KMS-11 (cell line): ENCODE results near the gene GNAZ.
A peak's percentile ranks its signal among the peaks of the same experiment; 100 is the strongest.

Experiments
- H2AFZ ChIP-seq: fragments of 200-600 bp; sonication (generic); 2 replicates; pipeline ENCODE4 v1.6.1; 2016; ENCODE audit warnings: antibody characterized with exemption, mixed run types, low read depth
- H3K27ac ChIP-seq: fragments of 200-600 bp; sonication (generic); 2 replicates; pipeline ENCODE4 v1.6.1; 2016; ENCODE audit warnings: mild to moderate bottlenecking, mixed run types
- H3K27me3 ChIP-seq: fragments of 200-600 bp; sonication (generic); 2 replicates; pipeline ENCODE4 v1.6.1; 2017; ENCODE audit warnings: mild to moderate bottlenecking, low read depth, mixed run types, moderate library complexity; ENCODE audit not compliant: insufficient read depth
- H3K36me3 ChIP-seq: fragments of 200-600 bp; sonication (generic); 2 replicates; pipeline ENCODE4 v1.6.1; 2017; ENCODE audit warnings: mild to moderate bottlenecking, mixed run types; ENCODE audit not compliant: insufficient read depth
- H3K4me1 ChIP-seq: fragments of 200-600 bp; sonication (generic); 2 replicates; pipeline ENCODE4 v1.6.1; 2016; ENCODE audit warnings: mild to moderate bottlenecking, low read depth, mixed run types; ENCODE audit not compliant: poor library complexity, severe bottlenecking
- H3K4me2 ChIP-seq: fragments of 200-600 bp; sonication (generic); 2 replicates; pipeline ENCODE4 v1.7.0; 2016; ENCODE audit warnings: mild to moderate bottlenecking, mixed run types
- H3K4me3 ChIP-seq: fragments of 200-600 bp; sonication (generic); IDR thresholded peaks from 2 replicates; pipeline ENCODE4 v1.6.1; 2017; ENCODE audit warnings: low read depth, low read length, mixed read lengths; ENCODE audit not compliant: insufficient read depth
- H3K79me2 ChIP-seq: fragments of 200-600 bp; sonication (generic); 2 replicates; pipeline ENCODE4 v1.6.1; 2016; ENCODE audit warnings: low read depth, mixed run types; ENCODE audit not compliant: insufficient read depth
- H3K9ac ChIP-seq: fragments of 200-600 bp; sonication (generic); 2 replicates; pipeline ENCODE4 v1.6.1; 2016; ENCODE audit warnings: mild to moderate bottlenecking, mixed run types
- H4K20me1 ChIP-seq: fragments of 200-600 bp; sonication (generic); 2 replicates; pipeline ENCODE4 v1.6.1; 2016; ENCODE audit warnings: mild to moderate bottlenecking, mixed run types; ENCODE audit not compliant: insufficient read depth
- CTCF ChIP-seq: fragments of 200-600 bp; sonication (generic); conservative IDR thresholded peaks from 2 replicates; pipeline ENCODE4 v1.6.1; 2017; ENCODE audit warnings: low read depth, mild to moderate bottlenecking, antibody characterized with exemption, low read length, moderate library complexity, mixed read lengths

The GNAZ gene

GRCh38 chr22:23154461-23154860 is 84.1 kb downstream of the GNAZ start:
- peaks cover 39% of the 10 kb centered on the region for H3K4me1 ChIP-seq
- no peak overlapping the region for H3K4me3 ChIP-seq
- no peaks in the 10 kb centered on the region for H3K36me3 ChIP-seq

GRCh38 chr22:23155143-23155542 is 84.8 kb downstream of the GNAZ start:
- Histone ChIP-seq H3K4me3 (no peak overlapping the region), H3K4me2 (peak overlapping the region; percentile 87; the same call in 1 of the 2 replicates), H3K4me1 (peaks cover 39% of the 10 kb centered on the region), H2AFZ (no peak overlapping the region), H3K27me3 (no peaks in the 10 kb centered on the region), H3K27ac (no peak overlapping the region), H3K9ac (no peak overlapping the region), H3K79me2 (no peaks in the 10 kb centered on the region; the same call in 1 of the 2 replicates), H4K20me1 (no peaks in the 10 kb centered on the region), H3K36me3 (no peaks in the 10 kb centered on the region)
- no peak for TF ChIP-seq CTCF

More at GRCh38 chr22:23154461-23154860, 84.1 kb downstream of the GNAZ start:
- H3K27ac ChIP-seq, result no peak overlapping the region
- H2AFZ ChIP-seq, result no peak overlapping the region
- H3K4me2 ChIP-seq, result no peak overlapping the region
- H3K79me2 ChIP-seq, result no peaks in the 10 kb centered on the region; the same call in 1 of the 2 replicates
- no peak overlapping the region for H3K9ac ChIP-seq
- no peak for TF ChIP-seq CTCF
- H4K20me1 ChIP-seq, result no peaks in the 10 kb centered on the region
- no peaks in the 10 kb centered on the region for H3K27me3 ChIP-seq

GRCh38 chr22:23155831-23156230 is 85.5 kb downstream of the GNAZ start:
- no peaks in the 10 kb centered on the region for H3K36me3 ChIP-seq
- no peaks in the 10 kb centered on the region for H3K27me3 ChIP-seq
- peak overlapping the region; percentile 70; the same call in 1 of the 2 replicates for H3K9ac ChIP-seq
- H4K20me1 ChIP-seq, result no peaks in the 10 kb centered on the region
- no peak overlapping the region for H3K4me3 ChIP-seq
- no peaks in the 10 kb centered on the region; the same call in 1 of the 2 replicates for H3K79me2 ChIP-seq
- peak overlapping the region; percentile 87 for H3K4me2 ChIP-seq
- H3K27ac ChIP-seq, result peak overlapping the region; percentile 78
- no peak for TF ChIP-seq CTCF
- peaks cover 39% of the 10 kb centered on the region for H3K4me1 ChIP-seq
- no peak overlapping the region for H2AFZ ChIP-seq

GRCh38 chr22:23156286-23156685 is 86.0 kb downstream of the GNAZ start:
- H3K9ac ChIP-seq, result peak overlapping the region; percentile 70; the same call in 1 of the 2 replicates
- no peaks in the 10 kb centered on the region for H4K20me1 ChIP-seq
- no peaks in the 10 kb centered on the region; the same call in 1 of the 2 replicates for H3K79me2 ChIP-seq
- no peaks in the 10 kb centered on the region for H3K27me3 ChIP-seq
- H3K4me1 ChIP-seq, result peaks cover 39% of the 10 kb centered on the region
- H3K4me3 ChIP-seq, result no peak overlapping the region
- no peak for TF ChIP-seq CTCF
- H3K27ac ChIP-seq, result peak overlapping the region; percentile 78
- H2AFZ ChIP-seq, result peak overlapping the region; percentile 70; the same call in 1 of the 2 replicates
- H3K36me3 ChIP-seq, result no peaks in the 10 kb centered on the region
- peak overlapping the region; percentile 87 for H3K4me2 ChIP-seq
